KG1 (cell line): ENCODE data around the gene SHROOM3.

ENCODE experiments used
- DNase-seq: peaks from one replicate; lab custom pipeline; 2025; lab: John Stamatoyannopoulos, UW

The SHROOM3 gene

GRCh38 chr4:76822303-76822702, 387.3 kb downstream of the SHROOM3 start:
- DNase-seq = no peak

GRCh38 chr4:76823495-76823894, 388.5 kb downstream of the SHROOM3 start:
- DNase-seq = no peak

- no peak for DNase-seq
Observed at GRCh38 chr4:76830612-76830963, 395.6 kb downstream of the SHROOM3 start.

- no peak for DNase-seq
Observed at GRCh38 chr4:76830964-76831703, 396.1 kb downstream of the SHROOM3 start.

GRCh38 chr4:76831711-76832373, 396.8 kb downstream of the SHROOM3 start:
- no peak for DNase-seq
